Endothelial cell of hepatic sinusoid (primary cell): ENCODE measurements around the gene GRAMD4.

Experiments used
- in situ Hi-C: cut with HindIII; loops from 2 replicates; pipeline ENCODE4 v1.10.0; 2017; ENCODE audit warnings: low sequenced_read_pairs

Gene GRAMD4

GRCh38 chr22:46682011-46682731 lies 62.0 kb downstream of the GRAMD4 start:
- in situ Hi-C loops = no loop called here

GRCh38 chr22:46684706-46685105 lies 64.5 kb downstream of the GRAMD4 start:
- in situ Hi-C loops = no loop called here

- in situ Hi-C loops = no loop called here
These were observed 66.2 kb downstream of the GRAMD4 start for GRCh38 chr22:46686221-46687047.

- in situ Hi-C loops = no loop called here
These were observed 66.9 kb downstream of the GRAMD4 start for GRCh38 chr22:46687048-46687444.

GRCh38 chr22:46687460-46687859 lies 67.3 kb downstream of the GRAMD4 start:
- in situ Hi-C loops = no loop called here

- in situ Hi-C loops = no loop called here
These were observed 68.8 kb downstream of the GRAMD4 start for GRCh38 chr22:46688949-46689348.

- in situ Hi-C loops = no loop called here
These were observed 70.0 kb downstream of the GRAMD4 start for GRCh38 chr22:46690146-46690545.

GRCh38 chr22:46691571-46691970 lies 71.4 kb downstream of the GRAMD4 start:
- in situ Hi-C loops = no loop called here

- in situ Hi-C loops = no loop called here
These were observed 73.6 kb downstream of the GRAMD4 start for GRCh38 chr22:46693634-46694415.

- in situ Hi-C loops = loop anchor here (5.0 kb wide), 1 partner anchor 37 kb away; no protein-coding TSS in a partner anchor
These were observed 74.4 kb downstream of the GRAMD4 start for GRCh38 chr22:46694416-46695170.

GRCh38 chr22:46695346-46696228 lies 75.4 kb downstream of the GRAMD4 start:
- in situ Hi-C loops = loop anchor here (5.0 kb wide), 1 partner anchor 38 kb away; no protein-coding TSS in a partner anchor

- in situ Hi-C loops = loop anchor here (5.0 kb wide), 1 partner anchor 39 kb away; no protein-coding TSS in a partner anchor
These were observed 76.0 kb downstream of the GRAMD4 start for GRCh38 chr22:46696229-46696518.

- in situ Hi-C loops = loop anchor here (5.0 kb wide), 1 partner anchor 39 kb away; no protein-coding TSS in a partner anchor
These were observed 76.4 kb downstream of the GRAMD4 start for GRCh38 chr22:46696614-46697013.

- in situ Hi-C loops = loop anchor here (5.0 kb wide), 1 partner anchor 41 kb away; no protein-coding TSS in a partner anchor
These were observed 77.8 kb downstream of the GRAMD4 start for GRCh38 chr22:46697811-46698515.

GRCh38 chr22:46699091-46699490 lies 78.9 kb downstream of the GRAMD4 start:
- in situ Hi-C loops = loop anchor here (5.0 kb wide), 1 partner anchor 42 kb away; no protein-coding TSS in a partner anchor

GRCh38 chr22:46701262-46701661 lies 81.1 kb downstream of the GRAMD4 start:
- in situ Hi-C loops = no loop called here

- in situ Hi-C loops = no loop called here
These were observed 83.2 kb downstream of the GRAMD4 start for GRCh38 chr22:46703171-46703995.

GRCh38 chr22:46703996-46704370 lies 83.8 kb downstream of the GRAMD4 start:
- in situ Hi-C loops = no loop called here
